Measurements from ENCODE around the gene TTBK1.

TTBK1 gene

DNA sequence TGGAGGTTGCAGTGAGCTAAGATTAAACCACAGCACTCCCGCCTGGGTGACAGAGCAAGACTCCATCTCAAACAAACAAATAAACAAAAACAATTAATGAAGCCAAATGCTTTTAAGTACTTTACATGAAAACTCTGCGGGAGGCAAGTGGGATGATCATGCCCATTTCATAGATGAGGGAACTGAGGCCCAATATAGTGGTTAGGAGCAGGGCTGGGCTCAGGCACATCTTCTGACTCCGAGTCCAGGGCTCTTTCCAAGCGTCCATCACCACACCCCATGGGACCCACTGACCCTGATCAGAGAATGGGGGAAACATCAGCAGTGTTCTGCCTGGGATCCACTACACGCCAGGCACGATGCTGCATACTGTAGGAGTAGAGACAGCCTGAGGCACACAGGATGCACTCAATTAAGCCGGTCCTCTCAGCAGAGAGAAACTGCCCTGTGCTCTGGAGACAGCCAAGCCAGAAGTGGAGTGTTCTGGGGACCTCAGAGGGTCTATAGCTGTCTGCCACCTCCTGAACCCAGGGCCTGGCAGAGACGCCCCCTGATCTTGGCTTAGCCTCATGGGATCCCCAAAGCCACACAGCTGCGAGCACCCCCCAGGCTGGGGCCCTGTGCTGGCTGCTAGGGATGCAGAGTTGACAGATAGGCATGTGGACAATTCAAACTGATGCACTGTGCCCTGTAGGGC is 13.5 kb downstream of the TTBK1 start:
- no peak for DNase-seq

DNA sequence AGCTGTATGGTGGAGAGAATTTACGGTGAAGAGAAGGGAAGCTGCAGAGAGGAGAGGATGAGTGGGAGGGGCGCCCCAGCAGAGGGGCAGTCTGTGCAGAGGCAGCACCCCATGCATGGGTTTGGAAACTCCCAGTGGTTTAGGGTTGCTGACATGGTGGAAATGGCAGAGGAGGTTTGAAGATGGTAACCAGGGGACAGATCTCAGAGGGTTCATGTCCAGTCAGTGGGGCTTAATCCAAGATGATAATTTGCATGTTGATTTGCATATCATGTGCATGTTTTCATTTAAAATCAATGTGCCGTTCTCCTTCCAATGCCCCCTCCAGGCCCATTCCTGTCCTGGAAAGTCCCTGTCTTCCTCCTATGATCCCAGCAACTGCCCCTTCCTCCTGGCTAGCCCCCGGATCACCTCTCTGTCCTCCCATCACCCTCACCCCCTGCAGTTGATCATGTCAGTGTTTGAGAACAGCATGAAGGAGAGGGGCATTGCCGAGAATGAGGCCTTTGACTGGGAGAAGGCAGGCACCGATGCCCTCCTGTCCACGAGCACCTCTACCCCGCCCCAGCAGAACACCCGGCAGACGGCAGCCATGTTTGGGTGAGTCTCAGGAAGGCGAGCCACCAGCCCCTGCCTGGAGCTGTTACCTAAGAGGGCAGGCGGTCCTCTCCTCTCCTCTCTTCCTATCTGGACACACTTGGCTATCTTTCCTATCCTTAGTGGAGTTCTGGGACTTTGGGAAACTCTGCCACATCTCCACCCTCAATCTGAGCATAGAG is 14.3 kb downstream of the TTBK1 start:
- DNase-seq: no peak

DNA sequence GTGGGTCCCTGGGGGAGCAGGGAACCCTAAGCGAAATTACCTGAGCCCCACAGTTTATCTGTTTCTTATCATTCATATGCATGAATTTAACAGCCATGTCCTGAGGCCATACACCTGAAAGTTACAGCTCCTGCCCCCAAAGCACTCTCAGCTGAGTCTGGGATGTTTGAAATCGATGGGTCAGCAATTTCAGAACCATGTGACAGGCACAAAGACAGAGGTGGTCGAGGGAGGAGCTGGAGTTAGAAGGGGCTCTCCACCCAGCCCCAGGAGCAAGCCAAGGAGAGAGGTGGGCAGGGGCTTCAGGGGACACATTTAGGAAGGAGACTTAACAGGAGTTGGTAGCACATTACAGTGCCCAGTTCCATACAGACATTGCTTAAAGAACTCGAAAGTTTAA is 14.9 kb downstream of the TTBK1 start:
- DNase-seq: no peak

DNA sequence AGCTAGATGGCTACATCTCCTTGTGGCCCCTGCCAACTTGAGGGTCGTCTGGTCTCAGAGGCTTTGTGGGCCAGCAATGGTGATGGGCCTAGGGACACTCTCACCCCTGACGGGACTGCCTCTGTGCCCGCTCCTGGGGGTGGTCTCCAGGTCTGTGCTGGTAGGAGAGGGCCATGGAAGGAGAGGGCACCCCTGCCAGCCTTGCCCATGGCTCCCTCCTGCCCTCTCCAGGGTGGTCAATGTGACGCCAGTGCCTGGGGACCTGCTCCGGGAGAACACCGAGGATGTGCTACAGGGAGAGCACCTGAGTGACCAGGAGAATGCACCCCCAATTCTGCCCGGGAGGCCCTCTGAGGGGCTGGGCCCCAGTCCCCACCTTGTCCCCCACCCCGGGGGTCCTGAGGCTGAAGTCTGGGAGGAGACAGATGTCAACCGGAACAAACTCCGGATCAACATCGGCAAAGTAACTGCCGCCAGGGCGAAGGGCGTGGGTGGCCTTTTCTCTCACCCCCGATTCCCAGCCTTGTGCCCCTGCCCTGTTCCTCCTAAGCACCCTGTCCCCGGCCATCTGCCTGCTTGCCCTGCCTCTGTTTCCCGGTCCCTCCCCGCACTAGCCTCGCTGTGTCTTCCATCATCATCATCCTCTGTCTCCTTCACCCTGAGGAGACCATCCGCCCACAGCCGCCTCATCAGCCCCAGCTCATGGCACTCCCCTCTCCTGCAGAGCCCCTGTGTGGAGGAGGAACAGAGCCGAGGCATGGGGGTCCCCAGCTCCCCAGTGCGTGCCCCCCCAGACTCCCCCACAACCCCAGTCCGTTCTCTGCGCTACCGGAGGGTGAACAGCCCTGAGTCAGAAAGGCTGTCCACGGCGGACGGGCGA is 15.8 kb downstream of the TTBK1 start:
- DNase-seq: no peak

DNA sequence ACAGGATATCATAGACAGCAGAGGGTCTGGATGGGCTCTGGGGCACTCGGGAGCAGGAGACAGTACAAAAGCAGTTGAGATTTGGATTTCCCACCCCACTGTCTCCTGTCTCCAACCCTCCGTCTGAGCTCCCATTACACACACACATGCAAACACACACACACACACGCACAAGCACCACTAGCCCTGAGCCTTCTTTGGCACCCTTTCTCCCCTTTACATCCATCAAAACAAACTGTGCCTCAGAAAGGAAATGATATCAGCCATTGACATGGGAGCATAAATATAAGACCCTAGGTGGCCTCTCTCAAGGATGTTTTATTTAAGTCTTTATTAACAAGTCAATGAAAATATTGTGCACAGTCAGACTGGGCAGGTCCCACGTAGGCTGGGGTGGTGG is 17.5 kb downstream of the TTBK1 start:
- no peak for DNase-seq

DNA sequence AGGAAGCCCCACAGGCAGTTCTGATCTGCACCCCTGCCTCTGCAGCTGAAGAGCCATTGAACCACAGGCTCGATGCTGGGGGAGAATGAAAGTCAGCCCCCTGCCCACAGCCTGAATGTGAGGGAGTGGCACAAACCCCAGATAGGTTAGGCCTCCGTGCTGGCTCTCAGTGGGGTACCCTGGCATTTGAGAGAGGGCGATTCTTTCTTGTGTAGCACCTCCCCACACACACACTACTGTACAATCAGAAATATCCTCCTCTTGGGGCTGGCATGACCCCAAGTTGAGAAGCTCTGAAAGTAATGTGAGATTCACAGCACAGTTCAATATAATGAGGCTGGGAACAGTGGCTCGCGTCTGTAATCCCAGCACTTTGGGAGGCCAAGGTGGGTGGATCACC is 17.9 kb downstream of the TTBK1 start:
- DNase-seq: no peak

DNA sequence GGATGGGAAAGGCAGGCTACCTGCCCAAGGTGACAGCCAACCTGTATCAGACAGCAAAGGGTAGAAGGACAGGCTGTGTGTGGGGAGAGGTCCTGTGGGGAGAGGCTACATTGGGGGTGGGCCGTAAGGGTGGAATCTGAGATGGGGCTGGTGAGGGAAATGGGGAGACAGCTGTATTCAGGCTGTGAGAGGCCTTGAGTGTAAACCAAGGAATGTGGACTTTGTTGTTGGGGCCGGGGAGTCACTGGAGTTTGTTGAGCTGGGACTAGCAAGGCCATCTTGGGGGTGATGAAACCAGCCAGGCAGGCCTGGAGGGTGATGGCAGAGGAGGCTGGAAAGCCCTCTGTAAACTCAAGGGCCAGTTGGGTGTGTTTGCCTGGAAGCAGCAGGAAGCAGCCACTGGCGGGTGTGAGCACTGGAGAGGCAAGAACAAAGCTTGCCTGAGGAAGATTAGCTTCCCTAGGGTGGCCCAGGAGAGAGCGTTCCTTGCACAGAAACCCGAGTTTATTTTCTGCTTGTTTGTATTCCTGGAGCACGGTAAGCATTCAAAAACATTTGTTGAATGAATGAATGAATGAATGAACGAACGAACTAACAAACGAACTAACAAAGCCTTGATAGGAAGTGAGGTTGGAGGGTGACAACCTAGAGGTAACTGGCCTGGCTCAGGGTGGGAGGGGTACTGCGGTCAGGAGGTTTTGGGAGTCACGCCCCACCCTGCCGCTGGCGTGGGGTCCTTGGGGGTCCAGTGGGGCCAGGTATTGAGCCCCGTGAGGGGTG is 18.9 kb downstream of the TTBK1 start:
- DNase-seq: no peak

DNA sequence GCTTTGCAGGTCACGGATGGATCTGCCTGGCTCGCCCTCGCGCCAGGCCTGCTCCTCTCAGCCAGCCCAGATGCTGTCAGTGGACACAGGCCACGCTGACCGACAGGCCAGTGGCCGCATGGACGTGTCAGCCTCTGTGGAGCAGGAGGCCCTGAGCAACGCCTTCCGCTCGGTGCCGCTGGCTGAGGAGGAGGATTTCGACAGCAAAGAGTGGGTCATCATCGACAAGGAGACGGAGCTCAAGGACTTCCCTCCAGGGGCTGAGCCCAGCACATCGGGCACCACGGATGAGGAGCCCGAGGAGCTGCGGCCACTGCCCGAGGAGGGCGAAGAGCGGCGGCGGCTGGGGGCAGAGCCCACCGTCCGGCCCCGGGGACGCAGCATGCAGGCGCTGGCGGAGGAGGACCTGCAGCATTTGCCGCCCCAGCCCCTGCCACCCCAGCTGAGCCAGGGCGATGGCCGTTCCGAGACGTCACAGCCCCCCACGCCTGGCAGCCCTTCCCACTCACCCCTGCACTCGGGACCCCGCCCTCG is 19.6 kb downstream of the TTBK1 start:
- DNase-seq: no peak

DNA sequence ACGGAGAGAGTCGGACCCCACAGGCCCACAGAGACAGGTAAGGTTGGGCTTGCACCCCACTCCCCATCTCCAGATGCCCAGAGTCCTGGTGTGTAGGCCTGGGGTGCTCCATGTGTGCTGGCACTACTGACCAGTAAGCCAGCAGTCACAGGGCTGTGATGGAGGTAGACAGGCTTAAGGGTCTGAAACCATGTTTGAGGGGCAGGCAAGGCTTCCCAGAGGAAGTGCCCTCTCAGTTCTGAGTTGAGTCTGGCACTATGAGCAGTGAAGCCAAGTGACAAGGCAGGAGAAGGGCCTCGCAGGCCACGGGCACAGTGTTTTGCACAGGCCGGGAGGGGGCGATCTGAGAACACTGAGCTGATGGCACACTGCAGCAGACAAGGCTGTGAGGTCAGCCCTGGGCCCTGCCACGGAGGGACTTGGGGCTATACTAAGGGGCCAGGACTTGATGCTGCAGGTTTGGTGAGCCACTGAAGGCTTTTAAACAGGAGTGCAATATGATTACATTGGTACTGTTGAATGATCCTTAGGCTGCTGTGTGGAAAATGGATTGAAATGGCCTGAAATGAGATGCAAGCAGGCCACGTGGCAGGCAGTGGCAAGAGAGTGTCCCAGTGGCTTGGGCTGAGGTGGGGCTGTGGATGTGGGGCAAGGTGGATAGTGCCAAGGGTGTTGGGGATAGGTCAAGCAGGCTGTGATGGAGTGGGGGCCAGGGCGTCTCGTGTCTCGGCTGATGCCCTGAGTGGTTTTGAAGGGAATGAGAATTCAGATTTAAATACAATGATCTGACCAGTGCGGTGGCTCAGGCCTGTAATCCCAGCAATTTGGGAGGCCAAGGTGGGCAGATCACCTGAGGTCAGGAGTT is 20.3 kb downstream of the TTBK1 start:
- peak; percentile 74 for DNase-seq

DNA sequence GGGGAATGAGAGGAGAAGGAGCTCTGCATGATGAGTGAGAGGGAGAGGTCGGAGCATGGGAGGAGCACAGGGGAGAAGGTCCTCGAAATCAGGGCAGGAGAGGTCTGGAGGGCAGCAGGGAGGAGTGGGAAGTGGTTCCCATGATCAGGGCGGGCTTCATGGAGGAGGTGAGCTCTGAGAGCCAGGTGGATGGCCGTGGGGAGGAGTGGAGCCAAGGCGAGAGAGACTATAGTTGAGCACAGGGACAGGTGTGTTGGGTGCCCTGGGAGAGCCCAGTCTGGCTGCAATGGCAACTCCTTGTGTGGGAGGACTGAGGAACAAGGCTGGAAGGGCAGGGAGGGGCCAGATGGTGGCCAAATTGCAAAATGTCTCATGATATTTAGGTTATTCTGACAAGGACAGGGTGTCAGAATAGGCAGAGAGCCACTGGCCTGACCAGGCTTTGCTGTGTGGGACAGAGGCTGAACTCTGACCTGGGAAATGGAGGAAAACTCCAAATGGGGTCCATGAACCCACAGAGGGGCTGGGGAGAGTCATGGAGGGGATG is 21.4 kb downstream of the TTBK1 start:
- DNase-seq: no peak

DNA sequence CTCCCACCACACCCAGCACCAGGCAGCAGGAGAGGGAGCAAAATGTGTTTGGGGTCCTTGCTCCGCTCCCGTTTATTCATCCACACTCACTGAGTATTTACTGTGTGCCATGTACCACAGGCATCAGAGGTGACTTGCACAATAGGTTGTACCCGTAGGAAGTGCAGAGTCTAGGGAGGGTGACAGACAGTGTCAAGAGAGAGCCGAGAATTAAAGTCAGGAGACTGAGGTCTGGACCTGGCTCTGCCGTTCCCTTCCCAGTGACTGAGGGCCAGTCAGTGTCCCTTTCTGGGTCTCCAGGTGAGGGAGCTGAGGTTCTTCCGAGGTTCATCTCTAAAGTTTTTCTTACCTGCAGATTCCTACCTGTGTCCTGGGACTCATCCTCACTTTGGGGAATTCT is 22.3 kb downstream of the TTBK1 start:
- no peak for DNase-seq

DNA sequence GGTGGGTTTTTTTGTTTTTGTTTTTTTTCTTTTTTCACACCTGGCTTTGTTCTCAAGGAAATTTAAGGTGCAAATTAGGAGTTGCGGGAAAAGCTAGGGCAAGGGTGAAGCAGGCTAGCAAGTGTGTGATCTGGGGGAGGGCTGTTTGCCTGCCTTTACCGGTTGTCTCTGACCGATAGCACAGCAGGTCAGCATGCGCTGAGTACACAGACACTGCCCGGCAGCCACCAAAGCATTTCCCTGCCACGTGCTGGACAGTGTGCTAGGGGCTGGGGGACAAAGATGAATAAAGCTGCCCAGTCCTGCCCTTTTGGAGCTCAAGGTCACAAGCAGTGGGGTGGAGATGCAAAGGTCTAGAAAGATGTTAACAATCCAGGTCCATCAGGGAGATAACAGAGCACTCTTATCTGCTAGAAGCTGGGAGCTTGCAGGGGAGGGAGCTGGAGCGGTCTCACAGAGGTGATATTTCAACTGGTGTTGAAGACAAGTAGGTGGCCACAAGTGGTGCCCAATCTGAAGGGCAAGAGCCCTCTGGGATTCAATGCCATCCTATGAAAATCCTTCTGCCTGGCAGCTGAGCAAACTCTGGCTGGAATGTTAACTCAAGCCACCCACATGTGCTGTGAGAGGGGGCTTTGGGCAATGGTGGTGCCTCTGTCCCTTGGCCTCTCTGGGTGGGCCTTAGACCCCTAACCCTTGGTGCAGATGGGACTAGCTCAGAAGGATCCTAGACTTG is 24.5 kb downstream of the TTBK1 start:
- DNase-seq: no peak

DNA sequence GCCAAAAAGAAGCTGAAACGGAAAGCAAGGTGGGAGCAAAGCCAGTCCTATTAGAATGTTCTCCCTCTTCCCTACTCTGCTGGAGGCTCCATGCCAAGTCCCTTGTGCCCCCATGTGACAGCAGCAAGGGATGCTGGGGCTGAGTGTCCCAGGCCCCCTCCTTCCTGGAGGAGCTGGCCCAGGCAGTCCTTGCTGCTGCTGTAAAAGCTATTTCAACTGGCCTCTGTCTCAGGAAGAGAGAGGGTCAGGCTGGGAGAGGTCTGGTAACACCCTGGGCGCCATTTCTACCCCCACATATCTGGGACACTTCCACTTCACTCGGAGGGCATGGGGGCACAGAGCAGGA is 25.0 kb downstream of the TTBK1 start:
- DNase-seq: no peak

DNA sequence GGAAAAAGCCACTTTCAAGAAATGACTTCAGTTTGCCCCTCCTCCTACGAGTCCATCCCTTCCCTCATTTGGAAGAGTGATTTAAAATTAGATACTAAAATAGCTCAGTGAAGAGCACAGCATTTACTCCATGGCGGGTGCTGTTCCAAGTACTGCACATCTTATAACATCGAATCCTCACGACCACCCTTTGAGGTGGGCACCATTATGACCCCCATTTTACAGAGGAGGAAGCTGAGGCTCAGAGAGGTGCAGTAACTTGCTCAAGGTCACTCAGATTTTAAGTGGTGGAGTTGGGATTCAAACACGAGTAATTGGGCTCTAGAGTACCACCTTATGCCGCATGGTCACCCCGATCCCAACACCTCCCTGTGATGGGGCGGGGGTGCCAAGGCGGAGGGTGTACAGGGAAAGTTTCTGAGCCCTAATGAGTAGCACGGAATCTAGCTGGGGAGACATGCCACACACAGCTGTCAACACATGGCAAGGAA is 25.5 kb downstream of the TTBK1 start:
- no peak for DNase-seq

DNA sequence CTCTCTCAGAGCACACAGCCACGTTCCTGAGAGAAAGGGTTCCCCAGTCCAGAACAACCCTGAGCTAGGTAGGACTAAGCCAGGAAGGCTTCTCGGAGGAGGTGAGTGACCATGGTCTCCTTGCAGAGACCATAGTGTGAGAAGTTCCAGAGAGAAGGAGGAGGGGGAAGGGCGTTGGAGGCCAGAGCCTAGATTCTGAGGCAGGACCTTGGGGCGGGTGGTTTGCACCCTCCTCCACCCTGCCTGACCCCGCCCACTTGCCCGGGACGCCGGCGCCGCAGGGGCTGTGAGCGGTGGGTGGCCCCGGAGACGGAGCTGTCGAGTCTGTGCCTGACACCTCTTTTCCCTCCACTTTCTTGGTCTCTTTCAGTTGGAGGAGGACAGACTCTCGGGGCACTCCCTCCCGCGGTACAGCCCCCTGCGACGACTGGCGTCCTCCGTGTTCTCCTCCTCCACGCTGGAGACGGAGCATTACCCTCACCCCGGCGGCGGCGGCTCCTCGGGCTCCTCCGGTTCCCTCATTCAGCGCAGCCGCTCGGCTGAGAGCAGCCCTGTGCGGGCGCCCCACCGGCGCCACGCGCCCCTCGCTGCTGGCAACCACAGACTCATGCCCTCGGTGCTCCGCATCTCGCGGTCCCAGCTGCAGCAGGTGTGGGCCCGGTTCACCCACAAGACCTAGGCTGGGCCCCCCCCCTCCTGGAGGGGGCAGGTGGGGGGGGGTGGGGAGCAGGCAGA is 26.2 kb downstream of the TTBK1 start:
- peak; percentile 29 for DNase-seq

DNA sequence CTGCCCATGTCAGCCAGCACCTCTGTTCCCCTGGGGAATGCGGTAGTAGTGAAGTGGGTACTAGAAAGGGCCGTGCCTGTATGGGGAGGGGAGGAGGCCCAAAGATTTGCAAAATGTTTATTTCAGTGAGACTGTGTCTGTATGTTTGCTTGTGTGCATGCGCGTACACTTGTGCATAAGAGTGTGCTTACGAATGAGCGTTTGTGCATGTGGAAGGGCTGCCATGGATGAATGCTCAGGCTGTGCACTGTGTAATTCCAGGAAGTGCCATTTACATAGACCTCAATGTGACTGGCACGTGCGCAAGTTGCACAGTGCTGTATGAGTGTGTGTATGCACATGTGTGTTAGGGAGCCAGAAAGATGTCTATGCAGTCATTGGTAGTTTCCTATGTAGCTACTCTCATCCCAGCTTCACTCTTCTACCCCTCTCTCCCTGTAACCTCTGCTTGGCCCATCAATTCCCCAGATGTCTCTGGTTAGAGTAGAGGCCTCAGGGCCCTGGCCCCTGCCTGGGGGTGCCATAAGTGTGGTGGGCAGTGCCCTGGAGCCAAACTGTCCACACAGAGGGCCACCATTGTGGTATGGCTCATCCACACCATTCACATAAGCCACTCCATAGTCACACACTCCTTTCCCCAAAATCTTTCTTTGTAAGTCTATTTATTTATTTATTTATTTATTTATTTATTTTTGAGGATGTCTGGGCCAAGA is 28.0 kb downstream of the TTBK1 start:
- no peak for DNase-seq

DNA sequence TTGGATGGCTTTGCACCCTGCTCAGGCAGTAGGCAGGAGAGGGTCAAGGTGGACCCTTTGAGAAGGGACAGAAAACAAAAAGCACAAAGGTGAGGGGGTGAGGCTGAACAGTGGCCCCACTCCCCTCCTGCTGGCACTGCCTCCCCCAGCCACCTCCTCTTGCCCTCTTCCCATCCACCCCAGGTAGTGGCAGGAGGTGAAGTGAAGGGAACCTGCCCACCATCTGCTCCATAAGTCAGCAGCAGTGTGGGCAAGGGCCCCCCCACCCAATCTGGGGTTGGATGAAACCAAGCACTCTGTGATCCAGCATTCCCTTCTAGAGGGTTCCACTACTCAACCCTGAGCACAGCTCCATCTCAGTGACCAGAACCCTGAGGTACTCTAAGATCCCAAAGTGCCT is 28.7 kb downstream of the TTBK1 start:
- no peak for DNase-seq

DNA sequence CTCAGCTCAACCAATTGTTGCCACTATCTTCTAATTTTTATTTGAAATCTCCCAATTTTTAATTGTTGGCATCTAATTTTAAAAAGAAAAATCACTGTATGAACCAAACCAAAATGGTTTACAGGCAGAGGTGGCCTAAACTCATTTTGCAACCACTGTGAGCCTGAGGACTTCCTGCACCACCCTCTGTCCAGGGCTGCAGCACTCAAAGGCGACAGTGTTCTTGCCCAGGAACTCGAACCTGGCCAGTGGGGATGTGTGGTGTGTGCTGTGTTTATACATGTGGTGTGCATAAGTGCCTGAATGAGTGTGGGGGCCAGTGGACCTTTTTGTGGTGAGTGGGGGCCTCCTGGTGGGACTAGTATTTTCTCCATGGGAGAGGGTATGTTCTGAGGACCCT is 30.4 kb downstream of the TTBK1 start:
- no peak for DNase-seq

Data from CD4-positive, alpha-beta T cell treated with Interleukin-4 for 4 hours (primary cell).